Activated naive CD4-positive, alpha-beta T cell treated with anti-CD3 and anti-CD28 coated beads, Interleukin-2, amount 10 ng/mL, durations not matched to agents 7 days and 5 days (primary cell): Measurements from ENCODE around the gene KRT36.

Experiments
- CTCF ChIA-PET: fragments of 350-600 bp; sonication (Branson Sonifier 250); formaldehyde crosslinking; loops from one replicate; lab custom pipeline; 2021; ENCODE audit warnings: antibody characterized with exemption; lab: Charles Lee
- DNase-seq: peaks from one replicate; pipeline ENCODE4 v3.0.0-alpha.2; 2020
- H3K27ac Mint-ChIP-seq: one replicate; pipeline ENCODE4 v1.8.0; 2021; ENCODE audit warnings: mild to moderate bottlenecking, moderate library complexity, mixed read lengths
- H3K27me3 Mint-ChIP-seq: one replicate; pipeline ENCODE4 v1.8.0; 2021; ENCODE audit warnings: mild to moderate bottlenecking, mixed read lengths
- H3K36me3 Mint-ChIP-seq: one replicate; pipeline ENCODE4 v1.8.0; 2021; ENCODE audit warnings: mixed read lengths
- H3K4me1 Mint-ChIP-seq: one replicate; pipeline ENCODE4 v1.8.0; 2021; ENCODE audit warnings: mixed read lengths
- H3K4me3 Mint-ChIP-seq: one replicate; pipeline ENCODE4 v1.8.0; 2021; ENCODE audit warnings: mild to moderate bottlenecking, moderate library complexity, mixed read lengths
- H3K9me3 Mint-ChIP-seq: one replicate; pipeline ENCODE4 v1.8.0; 2021; ENCODE audit warnings: mixed read lengths

Gene KRT36

GRCh38 chr17:41439375-41439774 lies 50.3 kb downstream of the KRT36 start:
- Mint-ChIP-seq H3K4me1 (no peaks in the 10 kb centered on the region), H3K27ac (no peak overlapping the region), H3K36me3 (no peaks in the 10 kb centered on the region), H3K27me3 (peaks cover 24% of the 10 kb centered on the region), H3K9me3 (no peaks in the 10 kb centered on the region), H3K4me3 (no peak overlapping the region)
- no peak for DNase-seq
- CTCF ChIA-PET, result no interaction called here

DNA sequence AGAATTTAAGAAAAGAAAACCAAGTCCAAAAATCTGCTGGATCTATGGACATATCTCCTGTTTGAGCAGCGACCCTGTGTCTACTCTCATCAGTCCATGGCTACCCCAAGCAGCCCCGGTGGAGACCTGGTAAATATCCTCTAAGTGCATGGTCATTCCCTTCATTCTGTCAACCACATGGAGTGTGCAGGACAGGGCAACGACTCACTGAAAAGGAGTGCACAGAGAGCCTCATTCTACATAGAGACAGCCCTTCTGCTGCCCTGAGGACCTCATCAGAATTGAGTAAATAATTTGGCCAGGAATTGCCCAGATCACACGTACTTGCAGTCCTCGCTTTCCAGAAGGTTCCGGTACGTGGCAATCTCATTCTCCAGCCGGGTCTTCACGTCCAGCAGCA lies 51.9 kb downstream of the KRT36 start:
- no peaks in the 10 kb centered on the region for H3K9me3 Mint-ChIP-seq
- peaks cover 14% of the 10 kb centered on the region for H3K27me3 Mint-ChIP-seq
- CTCF ChIA-PET, result no interaction called here
- H3K36me3 Mint-ChIP-seq, result no peaks in the 10 kb centered on the region
- H3K4me3 Mint-ChIP-seq, result no peak overlapping the region
- no peak for DNase-seq
- H3K27ac Mint-ChIP-seq, result no peak overlapping the region
- no peaks in the 10 kb centered on the region for H3K4me1 Mint-ChIP-seq

DNA sequence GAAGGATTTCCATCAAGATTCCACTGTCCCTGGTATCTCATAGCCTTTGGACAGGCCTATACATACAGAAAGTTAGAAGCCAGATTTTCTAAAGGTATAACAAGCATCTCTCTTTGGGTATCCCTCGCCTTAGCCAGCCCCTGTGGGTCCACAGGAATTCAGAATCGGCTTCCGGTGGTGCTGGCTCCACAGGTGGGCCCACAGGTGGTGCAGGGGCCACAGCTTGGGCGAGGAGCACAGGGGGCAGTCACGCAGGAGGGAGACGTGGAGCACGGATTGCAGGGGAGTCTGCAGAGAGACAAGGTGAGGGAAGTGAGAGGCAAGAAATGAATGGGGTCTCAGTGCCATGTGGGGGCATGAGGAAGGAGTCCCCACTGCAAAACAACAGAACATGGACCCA lies 52.5 kb downstream of the KRT36 start:
- peaks cover 13% of the 10 kb centered on the region for H3K27me3 Mint-ChIP-seq
- no peaks in the 10 kb centered on the region for H3K9me3 Mint-ChIP-seq

More for the DNA sequence above, 52.5 kb downstream of the KRT36 start:
- Mint-ChIP-seq H3K4me1 (no peaks in the 10 kb centered on the region), H3K27ac (no peak overlapping the region), H3K36me3 (no peaks in the 10 kb centered on the region), H3K4me3 (no peak overlapping the region)
- DNase-seq, result no peak
- CTCF ChIA-PET, result no interaction called here
